H9 (cell line): ENCODE measurements around the gene BBS1. TPM values are rescaled to one million over a fixed set of nuclear protein-coding genes. Genes with fewer than 3 reads are reported as not detected.

Source experiments
- DNase-seq: peaks from one replicate; pipeline ENCODE4 v3.0.0-alpha.2; 2017
- H2AFZ ChIP-seq: one replicate; pipeline ENCODE4 v1.6.1; 2013; ENCODE audit warnings: mild to moderate bottlenecking, low read length, control low read depth, moderate library complexity
- H2AK5ac ChIP-seq: 2 replicates; pipeline ENCODE4 v1.6.1; 2013; ENCODE audit warnings: low read length, control low read depth, mixed read lengths; ENCODE audit not compliant: insufficient read length
- H2BK120ac ChIP-seq: one replicate; pipeline ENCODE4 v1.6.1; 2013; ENCODE audit warnings: low read depth, mild to moderate bottlenecking, low read length, control low read depth, inconsistent platforms; ENCODE audit not compliant: poor library complexity, severe bottlenecking
- H2BK12ac ChIP-seq: 2 replicates; pipeline ENCODE4 v1.6.1; 2013; ENCODE audit warnings: low read length, control low read depth, mixed read lengths, low read depth; ENCODE audit not compliant: insufficient read length
- H2BK15ac ChIP-seq: 2 replicates; pipeline ENCODE4 v1.6.1; 2013; ENCODE audit warnings: low read depth, low read length, control low read depth
- H2BK20ac ChIP-seq: one replicate; pipeline ENCODE4 v1.6.1; 2013; ENCODE audit warnings: low read depth, mild to moderate bottlenecking, low read length, control low read depth, inconsistent platforms; ENCODE audit not compliant: poor library complexity, severe bottlenecking
- H2BK5ac ChIP-seq: 2 replicates; pipeline ENCODE4 v1.6.1; 2013; ENCODE audit warnings: low read length, control low read depth, mixed read lengths; ENCODE audit not compliant: insufficient read length
- H3K14ac ChIP-seq: 2 replicates; pipeline ENCODE4 v1.6.1; 2013; ENCODE audit warnings: low read length, control low read depth; ENCODE audit not compliant: insufficient read depth
- H3K18ac ChIP-seq: 2 replicates; pipeline ENCODE4 v1.6.1; 2013; ENCODE audit warnings: low read depth, mild to moderate bottlenecking, mixed read lengths, low read length, control low read depth; ENCODE audit not compliant: insufficient read length
- H3K23ac ChIP-seq: 2 replicates; pipeline ENCODE4 v1.6.1; 2013; ENCODE audit warnings: low read length, control low read depth, mixed read lengths, low read depth; ENCODE audit not compliant: insufficient read length
- H3K23me2 ChIP-seq: 2 replicates; pipeline ENCODE4 v1.6.1; 2013; ENCODE audit warnings: low read depth, mild to moderate bottlenecking, mixed read lengths, low read length, control low read depth; ENCODE audit not compliant: insufficient read length, poor library complexity, severe bottlenecking
- H3K27ac ChIP-seq: 2 replicates; pipeline ENCODE4 v1.5.1; 2013; ENCODE audit warnings: low read length, control low read depth, mixed read lengths, low read depth; ENCODE audit not compliant: insufficient read length
- H3K27me3 ChIP-seq: 2 replicates; pipeline ENCODE4 v1.6.1; 2013; ENCODE audit warnings: low read length, control low read depth, inconsistent platforms; ENCODE audit not compliant: insufficient read depth
- H3K4ac ChIP-seq: 2 replicates; pipeline ENCODE4 v1.6.1; 2013; ENCODE audit warnings: low read depth, mild to moderate bottlenecking, control low read depth, inconsistent platforms, low read length, moderate library complexity
- H3K4me1 ChIP-seq: 2 replicates; pipeline ENCODE4 v1.6.1; 2013; ENCODE audit warnings: low read length, control low read depth, inconsistent platforms; ENCODE audit not compliant: insufficient read depth
- H3K4me2 ChIP-seq: 2 replicates; pipeline ENCODE4 v1.6.1; 2013; ENCODE audit warnings: low read length, control low read depth, mixed read lengths; ENCODE audit not compliant: insufficient read length, insufficient read depth
- H3K56ac ChIP-seq: 2 replicates; pipeline ENCODE4 v1.6.1; 2013; ENCODE audit warnings: low read depth, mild to moderate bottlenecking, mixed read lengths, low read length, control low read depth; ENCODE audit not compliant: insufficient read length
- H3K79me1 ChIP-seq: 2 replicates; pipeline ENCODE4 v1.6.1; 2013; ENCODE audit warnings: low read depth, mild to moderate bottlenecking, moderate library complexity, low read length, control low read depth, inconsistent platforms; ENCODE audit not compliant: insufficient read depth, poor library complexity, severe bottlenecking
- H3K79me2 ChIP-seq: 2 replicates; pipeline ENCODE4 v1.6.1; 2013; ENCODE audit warnings: low read length, control low read depth, inconsistent platforms; ENCODE audit not compliant: insufficient read depth
- H3K9ac ChIP-seq: 2 replicates; pipeline ENCODE4 v1.6.1; 2013; ENCODE audit warnings: low read length, control low read depth, mixed read lengths; ENCODE audit not compliant: insufficient read length; ENCODE audit errors: extremely low read depth
- H3K9me3 ChIP-seq: one replicate; pipeline ENCODE4 v1.6.1; 2013; ENCODE audit warnings: low read depth, low read length, inconsistent platforms; ENCODE audit not compliant: control insufficient read depth
- H3T11ph ChIP-seq: one replicate; pipeline ENCODE4 v1.6.1; 2013; ENCODE audit warnings: mild to moderate bottlenecking, low read length, control low read depth, inconsistent platforms
- H4K20me1 ChIP-seq: one replicate; pipeline ENCODE4 v1.6.1; 2013; ENCODE audit not compliant: control insufficient read depth, insufficient read length, insufficient read depth
- H4K5ac ChIP-seq: 2 replicates; pipeline ENCODE4 v1.6.1; 2013; ENCODE audit warnings: low read depth, mild to moderate bottlenecking, mixed read lengths, low read length, control low read depth; ENCODE audit not compliant: insufficient read length
- H4K8ac ChIP-seq: replicated peaks from 2 replicates; pipeline ENCODE4 v1.6.1; 2013; ENCODE audit warnings: low read length, control low read depth, mixed read lengths, low read depth; ENCODE audit not compliant: insufficient read length
- H4K91ac ChIP-seq: 2 replicates; pipeline ENCODE4 v1.6.1; 2013; ENCODE audit warnings: low read depth, mild to moderate bottlenecking, moderate library complexity, mixed read lengths, low read length, control low read depth; ENCODE audit not compliant: insufficient read length
- H3K27ac Mint-ChIP-seq, 3 experiments: 2 replicates in 2 of 3; 3 replicates in 1 of 3; pipeline ENCODE4 v1.8.0; 2020 to 2021; ENCODE audit warnings: mixed read lengths in 3 of 3, mild to moderate bottlenecking in 1 of 3, moderate library complexity in 1 of 3
- H3K27me3 Mint-ChIP-seq: 2 replicates; pipeline ENCODE4 v1.8.0; 2021; ENCODE audit warnings: low read depth, mild to moderate bottlenecking, moderate library complexity, mixed read lengths
- H3K36me3 Mint-ChIP-seq, 3 experiments: 2 replicates in 2 of 3; 3 replicates in 1 of 3; pipeline ENCODE4 v1.8.0; 2020 to 2021; ENCODE audit warnings: low read depth in 3 of 3, mixed read lengths in 3 of 3; ENCODE audit not compliant: insufficient read depth in 1 of 3
- H3K4me1 Mint-ChIP-seq, 2 experiments: 2 replicates each; pipeline ENCODE4 v1.8.0; 2020; ENCODE audit warnings: mixed read lengths in 2 of 2
- H3K4me3 Mint-ChIP-seq, 2 experiments: 2 replicates in 1 of 2; 3 replicates in 1 of 2; pipeline ENCODE4 v1.8.0; 2020 to 2021; ENCODE audit warnings: mild to moderate bottlenecking in 2 of 2, mixed read lengths in 2 of 2, moderate library complexity in 1 of 2
- H3K9me3 Mint-ChIP-seq, 2 experiments: 2 replicates in 1 of 2; 3 replicates in 1 of 2; pipeline ENCODE4 v1.8.0; 2020; ENCODE audit warnings: mild to moderate bottlenecking in 2 of 2, mixed read lengths in 2 of 2, moderate library complexity in 1 of 2
- CTCF ChIP-seq: fragments of 200-600 bp; sonication (generic); conservative IDR thresholded peaks from 3 replicates; pipeline ENCODE4 v1.8.0; 2021; ENCODE audit warnings: antibody characterized with exemption, mild to moderate bottlenecking
- WGBS: extraction: QIAGEN DNeasy Blood & Tissue Kit; methylation state at CpG from one replicate; pipeline ENCODE4 v1.1.7; 2013; ENCODE audit warnings: missing lambda C conversion rate, low lambda C conversion rate, mixed read lengths; ENCODE audit not compliant: insufficient read length; ENCODE audit errors: extremely low coverage; 5-methylcytosine and 5-hydroxymethylcytosine counted together
- total RNA-seq: library from RNA; stranded (reverse); gene quantifications from 2 replicates; pipeline ENCODE4 v1.2.1, GENCODE V29; 2021

BBS1 gene
- total RNA-seq, 1 experiment from 2014 or later = 27.2 TPM

GRCh38 chr11:66529655-66530054 lies 19.2 kb downstream of the BBS1 start:
- Histone ChIP-seq H4K20me1 (no peaks in the 10 kb centered on the region), H2BK15ac (no peak overlapping the region), H3K27ac (no peak overlapping the region), H3K79me1 (no peaks in the 10 kb centered on the region), H3K4me1 (no peaks in the 10 kb centered on the region), H3K23me2 (no peaks in the 10 kb centered on the region), H3K14ac (no peak overlapping the region; the same call in 1 of the 2 replicates), H2BK5ac (no peak overlapping the region), H4K5ac (no peak overlapping the region), H2BK20ac (no peak overlapping the region), H3T11ph (no peak overlapping the region), H4K8ac (no peak overlapping the region), H3K79me2 (no peaks in the 10 kb centered on the region), H3K23ac (no peak overlapping the region), H3K9ac (no peak overlapping the region), H3K27me3 (no peaks in the 10 kb centered on the region), H2AFZ (no peak overlapping the region), H2BK120ac (no peak overlapping the region), H3K4me2 (no peak overlapping the region), H3K9me3 (no peaks in the 10 kb centered on the region), H3K56ac (no peak overlapping the region), H2AK5ac (no peak overlapping the region), H3K4ac (no peak overlapping the region), H4K91ac (no peak overlapping the region), H2BK12ac (no peak overlapping the region), H3K18ac (no peak overlapping the region)
- Mint-ChIP-seq H3K4me1 (peaks cover 12 to 13% of the 10 kb centered on the region in 2 experiments), H3K27ac (peak overlapping the region in 2 of 3 experiments; percentile 19 to 55; a peak in 2 of 7 replicates), H3K36me3 (peaks cover 0 to 9% (median 6%) of the 10 kb centered on the region in 3 experiments; a peak in 5 of 7 replicates), H3K4me3 (no peak overlapping the region), H3K27me3 (no peaks in the 10 kb centered on the region), H3K9me3 (no peaks in the 10 kb centered on the region)
- DNase-seq = no peak
- no CpG with 5 or more reads among the region's 13 CpGs for WGBS
- TF ChIP-seq CTCF = no peak
